Smooth muscle cell (in vitro differentiated cells): ENCODE measurements around the gene RNPEP. TPM values are rescaled to one million over a fixed set of nuclear protein-coding genes. Genes with fewer than 3 reads are reported as not detected.
A peak's percentile ranks its signal among the peaks of the same experiment; 100 is the strongest.

ENCODE experiments used
- DNase-seq: peaks from one replicate; lab custom pipeline; 2025; ENCODE audit not compliant: unreplicated experiment; lab: John Stamatoyannopoulos, UW
- H2AFZ ChIP-seq: fragments of 200-600 bp; sonication (generic); 2 replicates; pipeline ENCODE4 v1.6.0; 2016; ENCODE audit warnings: antibody characterized with exemption, low read depth, mild to moderate bottlenecking
- H3F3A ChIP-seq: fragments of 200-600 bp; sonication (generic); 2 replicates; pipeline ENCODE4 v1.6.0; 2017; ENCODE audit warnings: antibody characterized with exemption, low read depth
- H3K27ac ChIP-seq: fragments of 200-600 bp; sonication (generic); 2 replicates; pipeline ENCODE4 v1.5.1; 2016; ENCODE audit warnings: low read depth, mild to moderate bottlenecking
- H3K27me3 ChIP-seq: fragments of 200-600 bp; sonication (generic); 2 replicates; pipeline ENCODE4 v1.6.1; 2016; ENCODE audit warnings: low read depth, mild to moderate bottlenecking
- H3K36me3 ChIP-seq: fragments of 200-600 bp; sonication (generic); 2 replicates; pipeline ENCODE4 v1.5.1; 2016; ENCODE audit warnings: low read depth
- H3K4me1 ChIP-seq: fragments of 200-600 bp; sonication (generic); 2 replicates; pipeline ENCODE4 v1.5.1; 2016; ENCODE audit warnings: low read depth
- H3K4me2 ChIP-seq: fragments of 200-600 bp; sonication (generic); 2 replicates; pipeline ENCODE4 v1.6.0; 2016; ENCODE audit warnings: mild to moderate bottlenecking
- H3K4me3 ChIP-seq: fragments of 200-600 bp; sonication (generic); 2 replicates; pipeline ENCODE4 v1.5.1; 2016; ENCODE audit warnings: mild to moderate bottlenecking
- H3K79me2 ChIP-seq: fragments of 200-600 bp; sonication (generic); 2 replicates; pipeline ENCODE4 v1.6.0; 2016; ENCODE audit warnings: low read depth, mild to moderate bottlenecking
- H3K9ac ChIP-seq: fragments of 200-600 bp; sonication (generic); 2 replicates; pipeline ENCODE4 v1.6.0; 2016; ENCODE audit warnings: low read depth
- H3K9me3 ChIP-seq: fragments of 200-600 bp; sonication (generic); replicated peaks from 2 replicates; pipeline ENCODE4 v1.5.1; 2016; ENCODE audit warnings: low read depth
- H4K20me1 ChIP-seq: fragments of 200-600 bp; sonication (generic); 2 replicates; pipeline ENCODE4 v1.6.0; 2016; ENCODE audit warnings: low read depth
- CTCF ChIP-seq: fragments of 200-600 bp; sonication (generic); IDR thresholded peaks from 2 replicates; pipeline ENCODE4 v1.5.1; 2017; ENCODE audit warnings: borderline replicate concordance, mild to moderate bottlenecking, antibody characterized with exemption; ENCODE audit not compliant: insufficient read depth, poor library complexity, severe bottlenecking
- WGBS: methylation state at CpG from one replicate; pipeline ENCODE4 v1.1.7; 2016; ENCODE audit warnings: low lambda C conversion rate; 5-methylcytosine and 5-hydroxymethylcytosine counted together
- polyA plus RNA-seq: library from polyadenylated mRNA; unstranded; fragments of >200 nt; fragmentation: Nextera tagmentation; extraction: Ambion mirVana; gene quantifications from 2 replicates; pipeline ENCODE4 v1.2.1, GENCODE V29; 2016
- total RNA-seq: library from RNA; depleted of rRNA; stranded (reverse); fragments of >200 nt; gene quantifications from 2 replicates; pipeline ENCODE4 v1.2.3, GENCODE V29; 2014

The RNPEP gene
- total and polyA plus RNA-seq, 2 experiments from 2014 or later = 53.4 to 59.0 TPM

GRCh38 chr1:202005958-202006357 lies 23.5 kb downstream of the RNPEP start:
- Histone ChIP-seq H3K36me3 (no peaks in the 10 kb centered on the region), H3K4me1 (peaks cover 4% of the 10 kb centered on the region), H3F3A (peaks cover 7% of the 10 kb centered on the region), H3K9ac (no peak overlapping the region), H3K4me2 (no peak overlapping the region), H2AFZ (no peak overlapping the region), H3K4me3 (no peak overlapping the region), H4K20me1 (no peaks in the 10 kb centered on the region), H3K79me2 (no peaks in the 10 kb centered on the region), H3K27me3 (no peaks in the 10 kb centered on the region), H3K9me3 (no peaks in the 10 kb centered on the region), H3K27ac (no peak overlapping the region)
- 80% methylated on average over 2 of the region's 2 CpGs for WGBS
- peak; percentile 59 for TF ChIP-seq CTCF
- no peak for DNase-seq

GRCh38 chr1:202007304-202007703 lies 24.9 kb downstream of the RNPEP start:
- no peaks in the 10 kb centered on the region for H4K20me1 ChIP-seq
- H3K27ac ChIP-seq = no peak overlapping the region
- H3K9ac ChIP-seq = no peak overlapping the region
- H2AFZ ChIP-seq = no peak overlapping the region
- peaks cover 7% of the 10 kb centered on the region for H3F3A ChIP-seq
- H3K79me2 ChIP-seq = no peaks in the 10 kb centered on the region
- no peak for DNase-seq
- no peaks in the 10 kb centered on the region for H3K27me3 ChIP-seq
- H3K9me3 ChIP-seq = no peaks in the 10 kb centered on the region
- H3K4me2 ChIP-seq = peak overlapping the region; percentile 59
- peak overlapping the region; percentile 25 for H3K4me3 ChIP-seq
- no peak for TF ChIP-seq CTCF
- peaks cover 4% of the 10 kb centered on the region for H3K4me1 ChIP-seq
- 71% methylated on average over 8 of the region's 8 CpGs for WGBS
- no peaks in the 10 kb centered on the region for H3K36me3 ChIP-seq

- H3K9me3 ChIP-seq = no peaks in the 10 kb centered on the region
- H3K79me2 ChIP-seq = no peaks in the 10 kb centered on the region
- peak overlapping the region; percentile 59 for H3K4me2 ChIP-seq
- peaks cover 4% of the 10 kb centered on the region for H3K4me1 ChIP-seq
- no peaks in the 10 kb centered on the region for H3K27me3 ChIP-seq
- no peak for DNase-seq
- H3K9ac ChIP-seq = no peak overlapping the region
- 9% methylated on average over 11 of the region's 11 CpGs for WGBS
- peaks cover 7% of the 10 kb centered on the region for H3F3A ChIP-seq
- H3K27ac ChIP-seq = peak overlapping the region; percentile 19
- H3K4me3 ChIP-seq = peak overlapping the region; percentile 25
- no peak for TF ChIP-seq CTCF
- no peak overlapping the region for H2AFZ ChIP-seq
- no peaks in the 10 kb centered on the region for H4K20me1 ChIP-seq
- no peaks in the 10 kb centered on the region for H3K36me3 ChIP-seq
These were observed 25.5 kb downstream of the RNPEP start for GRCh38 chr1:202007805-202008489.
